Esophagus squamous epithelium (tissue), 5 donors: Measurements from ENCODE around the gene SMYD1. TPM values are rescaled to one million over a fixed set of nuclear protein-coding genes. Genes with fewer than 3 reads are reported as not detected.

Experiments used
- DNase-seq: peaks from one replicate; lab custom pipeline; 2025; lab: John Stamatoyannopoulos, UW
- H3K27ac ChIP-seq, 4 donors: fragments of 200-600 bp; sonication (generic); one replicate each; pipeline ENCODE4 v1.5.1; 2016 to 2019; ENCODE audit warnings: mild to moderate bottlenecking in 1 of 4
- H3K27me3 ChIP-seq, 4 donors: fragments of 200-600 bp; sonication (generic); 1 replicate in 3 of 4; 2 replicates in 1 of 4; pipeline versions ENCODE4 v1.5.1 to v1.6.0; 2017 to 2021; ENCODE audit warnings: antibody characterized with exemption in 1 of 4
- H3K36me3 ChIP-seq, 3 donors: fragments of 200-600 bp; sonication (generic); one replicate each; pipeline ENCODE4 v1.5.1; 2016 to 2019
- H3K4me1 ChIP-seq, 3 donors: fragments of 200-600 bp; sonication (generic); one replicate each; pipeline ENCODE4 v1.5.1; 2017 to 2019
- H3K4me3 ChIP-seq, 4 donors: fragments of 200-600 bp; sonication (generic); 1 replicate in 3 of 4; 2 replicates in 1 of 4; pipeline ENCODE4 v1.5.1; 2016 to 2019; ENCODE audit warnings: mild to moderate bottlenecking in 2 of 4, moderate library complexity in 1 of 4
- H3K9me3 ChIP-seq, 3 donors: fragments of 200-600 bp; sonication (generic); one replicate each; pipeline ENCODE4 v1.5.1; 2016 to 2019
- CTCF ChIP-seq, 6 experiments: fragments of 450-650 bp in 4 of 6; fragments of 200-600 bp in 2 of 6; sonication (generic) in 2 of 6; IDR thresholded peaks; one replicate each; pipeline ENCODE4 v1.5.1; 2016 to 2019; ENCODE audit warnings: antibody characterized with exemption in 6 of 6, mild to moderate bottlenecking in 4 of 6, moderate library complexity in 4 of 6
- POLR2A ChIP-seq, 4 donors: fragments of 450-650 bp; IDR thresholded peaks; one replicate each; pipeline ENCODE4 v1.6.1; 2017; ENCODE audit warnings: antibody characterized with exemption in 4 of 4, mild to moderate bottlenecking in 4 of 4, moderate library complexity in 3 of 4
- WGBS, 2 donors: methylation state at CpG; one replicate each; pipeline ENCODE4 v1.1.5; 2018; 5-methylcytosine and 5-hydroxymethylcytosine counted together
- intact Hi-C: fragments of 100-400 bp; cut with DNase I; formaldehyde crosslinking; loops from one replicate; pipeline ENCODE4 v1.15.0; 2022
- total RNA-seq, 4 donors: library from RNA; depleted of rRNA; stranded (reverse); fragments of >200 nt; gene quantifications; one replicate each; pipeline ENCODE4 v1.1.0, GENCODE V29; 2016
- donor health status: DM: yes; HTN: yes; CAD: no.

SMYD1 gene
- total RNA-seq, 4 donors from 2014 or later: 0.27 TPM; not detected in 3

DNA sequence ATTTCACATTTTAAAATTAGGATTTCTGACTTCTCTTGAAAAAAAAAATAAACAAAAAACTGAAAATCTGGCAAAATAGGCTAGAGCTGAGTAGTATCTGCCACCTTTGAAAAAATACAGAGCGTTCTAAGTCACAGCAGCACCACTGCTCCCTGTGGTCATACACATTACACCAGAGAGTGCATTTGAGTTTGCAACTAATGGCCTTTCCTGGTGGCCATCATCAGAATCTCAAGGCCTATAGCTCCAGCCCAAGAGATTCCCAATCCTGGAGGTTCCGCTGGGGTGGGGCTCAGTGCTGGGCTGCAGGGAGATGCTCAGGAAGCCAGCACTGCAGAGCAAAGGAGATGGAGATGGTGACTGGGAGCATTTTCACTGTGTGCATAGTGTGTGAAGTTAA is 17.5 kb downstream of the SMYD1 start:
- DNase-seq: no peak
- no peak overlapping the region for H3K27ac ChIP-seq
- H3K9me3 ChIP-seq: no peaks in the 10 kb centered on the region
- TF ChIP-seq POLR2A (IDR thresholded peaks at IDR 0.05) (no peak), CTCF (IDR thresholded peaks at IDR 0.05) (no peak)
- H3K36me3 ChIP-seq: no peaks in the 10 kb centered on the region
- no peak overlapping the region for H3K4me3 ChIP-seq
- no peaks in the 10 kb centered on the region for H3K27me3 ChIP-seq
- 92 to 93% methylated on average over 1 to 2 of the region's 2 CpGs for WGBS, 2 donors
- no peaks in the 10 kb centered on the region for H3K4me1 ChIP-seq
- intact Hi-C loops: no loop called here

DNA sequence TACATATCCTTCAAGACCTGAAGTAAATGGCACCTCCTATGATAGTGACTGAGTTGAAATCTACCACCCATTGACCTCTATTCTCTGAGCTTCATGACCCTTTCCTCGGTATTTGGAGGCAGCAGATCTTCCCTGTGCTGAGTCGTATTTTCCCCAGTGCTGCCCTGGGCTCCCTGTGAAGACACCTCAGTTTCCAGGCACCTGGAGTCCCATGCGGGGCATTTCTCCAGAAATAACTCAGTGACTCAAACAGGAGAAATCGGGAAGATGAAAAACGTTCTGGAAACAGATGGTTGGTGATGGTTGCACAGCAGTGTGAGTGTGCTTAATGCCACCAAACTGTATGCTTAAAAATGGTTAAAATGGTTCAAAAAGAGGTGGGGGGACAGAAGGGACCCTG is 18.0 kb downstream of the SMYD1 start:
- WGBS, 2 donors: 64 to 77% methylated on average over 4 to 5 of the region's 5 CpGs
- no peaks in the 10 kb centered on the region for H3K36me3 ChIP-seq
- no peak for TF ChIP-seq POLR2A (IDR thresholded peaks at IDR 0.05)
- TF ChIP-seq CTCF (IDR thresholded peaks at IDR 0.05): no peak
- H3K9me3 ChIP-seq: no peaks in the 10 kb centered on the region
- no peak overlapping the region for H3K27ac ChIP-seq
- no peak for DNase-seq
- no peaks in the 10 kb centered on the region for H3K4me1 ChIP-seq
- H3K4me3 ChIP-seq: no peak overlapping the region
- no peaks in the 10 kb centered on the region for H3K27me3 ChIP-seq
- intact Hi-C loops: no loop called here

GRCh38 chr2:88086401-88086800 is 18.8 kb downstream of the SMYD1 start:
- WGBS, 2 donors: 76 to 81% methylated on average over 9 of the region's 9 CpGs
- TF ChIP-seq POLR2A (IDR thresholded peaks at IDR 0.05) (no peak), CTCF (IDR thresholded peaks at IDR 0.05) (no peak)
- DNase-seq: no peak

GRCh38 chr2:88087073-88087472 is 19.4 kb downstream of the SMYD1 start:
- Histone ChIP-seq H3K27me3 (no peaks in the 10 kb centered on the region), H3K36me3 (no peaks in the 10 kb centered on the region), H3K9me3 (no peaks in the 10 kb centered on the region), H3K4me3 (no peak overlapping the region), H3K4me1 (no peaks in the 10 kb centered on the region), H3K27ac (no peak overlapping the region)
- 93 to 95% methylated on average over 2 of the region's 2 CpGs for WGBS, 2 donors
- DNase-seq: no peak
- no peak for TF ChIP-seq CTCF (IDR thresholded peaks at IDR 0.05)
- no peak for TF ChIP-seq POLR2A (IDR thresholded peaks at IDR 0.05)
- intact Hi-C loops: no loop called here

More at GRCh38 chr2:88086401-88086800, 18.8 kb downstream of the SMYD1 start:
- intact Hi-C loops: no loop called here
- no peaks in the 10 kb centered on the region for H3K36me3 ChIP-seq
- no peak overlapping the region for H3K4me3 ChIP-seq
- H3K4me1 ChIP-seq: no peaks in the 10 kb centered on the region
- no peaks in the 10 kb centered on the region for H3K27me3 ChIP-seq
- no peaks in the 10 kb centered on the region for H3K9me3 ChIP-seq
- no peak overlapping the region for H3K27ac ChIP-seq

DNA sequence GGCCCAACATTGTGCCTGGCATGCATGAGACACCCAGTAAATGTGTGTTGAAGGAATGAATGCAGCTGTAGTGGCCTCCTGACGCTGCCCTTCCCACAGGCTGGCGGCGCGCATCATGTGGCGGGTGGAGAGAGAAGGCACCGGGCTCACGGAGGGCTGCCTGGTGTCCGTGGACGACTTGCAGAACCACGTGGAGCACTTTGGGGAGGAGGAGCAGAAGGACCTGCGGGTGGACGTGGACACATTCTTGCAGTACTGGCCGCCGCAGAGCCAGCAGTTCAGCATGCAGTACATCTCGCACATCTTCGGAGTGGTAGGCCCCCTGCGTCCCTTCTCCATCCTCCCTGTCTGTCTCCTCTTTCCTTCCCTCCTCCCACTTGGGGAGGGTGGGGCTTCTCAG is 20.1 kb downstream of the SMYD1 start:
- WGBS, 2 donors: 85 to 92% methylated on average over 8 to 16 of the region's 17 CpGs
- Histone ChIP-seq H3K4me3 (no peak overlapping the region), H3K9me3 (no peaks in the 10 kb centered on the region), H3K4me1 (no peaks in the 10 kb centered on the region), H3K27ac (no peak overlapping the region), H3K27me3 (no peaks in the 10 kb centered on the region), H3K36me3 (no peaks in the 10 kb centered on the region)
- intact Hi-C loops: no loop called here
- no peak for DNase-seq
- TF ChIP-seq POLR2A (IDR thresholded peaks at IDR 0.05): no peak
- no peak for TF ChIP-seq CTCF (IDR thresholded peaks at IDR 0.05)
